ENCODE data around the gene FCER2. TPM values are rescaled to one million over a fixed set of nuclear protein-coding genes. Genes with fewer than 3 reads are reported as not detected.

Gene FCER2
- total RNA-seq, 2 experiments from 2014 or later = 3.3 to 4.6 TPM

DNA sequence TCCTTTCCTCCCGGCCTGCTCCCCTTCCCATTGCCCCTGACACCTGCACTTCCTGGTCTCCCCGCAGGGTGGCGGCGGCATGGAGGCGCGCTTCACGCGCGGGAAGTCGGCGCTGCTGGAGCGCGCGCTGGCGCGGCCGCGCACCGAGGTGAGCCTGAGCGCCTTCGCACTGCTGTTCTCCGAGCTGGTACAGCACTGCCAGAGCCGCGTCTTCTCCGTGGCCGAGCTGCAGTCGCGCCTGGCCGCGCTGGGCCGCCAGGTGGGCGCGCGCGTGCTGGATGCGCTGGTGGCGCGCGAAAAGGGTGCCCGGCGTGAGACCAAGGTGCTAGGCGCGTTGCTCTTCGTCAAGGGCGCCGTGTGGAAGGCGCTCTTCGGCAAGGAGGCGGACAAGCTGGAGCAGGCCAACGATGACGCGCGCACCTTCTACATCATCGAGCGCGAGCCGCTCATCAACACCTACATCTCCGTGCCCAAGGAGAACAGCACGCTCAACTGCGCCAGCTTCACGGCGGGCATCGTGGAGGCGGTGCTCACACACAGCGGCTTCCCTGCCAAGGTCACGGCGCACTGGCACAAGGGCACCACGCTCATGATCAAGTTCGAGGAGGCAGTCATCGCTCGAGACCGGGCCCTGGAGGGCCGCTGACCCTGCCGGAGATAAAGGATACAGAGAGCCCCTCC is 19.6 kb downstream of the FCER2 start:
- POLR2A ChIA-PET = no interaction called here
- H3K27ac ChIP-seq (ENCODE audit: low read depth, low read length, poor library complexity, severe bottlenecking) = no peak overlapping the region
- peak overlapping the region; percentile 96 for H3K4me3 ChIP-seq (ENCODE audit: low read depth, low read length, poor library complexity, severe bottlenecking)
- peak overlapping the region; percentile 92 for H3K4me2 ChIP-seq (ENCODE audit: low read length)
- H3K9me3 ChIP-seq (ENCODE audit: low read length) = no peaks in the 10 kb centered on the region
- no peak overlapping the region for H2AFZ ChIP-seq (ENCODE audit: low read length)
- H3K4me1 ChIP-seq (ENCODE audit: insufficient read depth, low read length, poor library complexity, severe bottlenecking) = peaks cover 30% of the 10 kb centered on the region
- CTCF ChIA-PET (ENCODE audit: unreplicated experiment) = no interaction called here
- intact Hi-C loops (cut with micrococcal nuclease; ENCODE audit: unreplicated experiment) = no loop called here
- TSS peak; percentile 91 for BruUV-seq (replicated peaks)
- peaks cover 34% of the 10 kb centered on the region for H3K36me3 ChIP-seq (ENCODE audit: insufficient read depth, low read length)
- no peak for TF ChIP-seq EZH2phosphoT487 (IDR thresholded peaks at IDR 0.05; ENCODE audit: borderline replicate concordance, low read depth, low read length)
- TF ChIP-seq, protein P1, sequence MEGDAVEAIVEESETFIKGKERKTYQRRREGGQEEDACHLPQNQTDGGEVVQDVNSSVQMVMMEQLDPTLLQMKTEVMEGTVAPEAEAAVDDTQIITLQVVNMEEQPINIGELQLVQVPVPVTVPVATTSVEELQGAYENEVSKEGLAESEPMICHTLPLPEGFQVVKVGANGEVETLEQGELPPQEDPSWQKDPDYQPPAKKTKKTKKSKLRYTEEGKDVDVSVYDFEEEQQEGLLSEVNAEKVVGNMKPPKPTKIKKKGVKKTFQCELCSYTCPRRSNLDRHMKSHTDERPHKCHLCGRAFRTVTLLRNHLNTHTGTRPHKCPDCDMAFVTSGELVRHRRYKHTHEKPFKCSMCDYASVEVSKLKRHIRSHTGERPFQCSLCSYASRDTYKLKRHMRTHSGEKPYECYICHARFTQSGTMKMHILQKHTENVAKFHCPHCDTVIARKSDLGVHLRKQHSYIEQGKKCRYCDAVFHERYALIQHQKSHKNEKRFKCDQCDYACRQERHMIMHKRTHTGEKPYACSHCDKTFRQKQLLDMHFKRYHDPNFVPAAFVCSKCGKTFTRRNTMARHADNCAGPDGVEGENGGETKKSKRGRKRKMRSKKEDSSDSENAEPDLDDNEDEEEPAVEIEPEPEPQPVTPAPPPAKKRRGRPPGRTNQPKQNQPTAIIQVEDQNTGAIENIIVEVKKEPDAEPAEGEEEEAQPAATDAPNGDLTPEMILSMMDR (conservative IDR thresholded peaks at IDR 0.05; ENCODE audit: low read length) = no peak
- H3K79me2 ChIP-seq (ENCODE audit: insufficient read depth, low read depth, low read length) = peaks cover 14% of the 10 kb centered on the region; the same call in 1 of the 2 replicates
- DNase-seq (ENCODE audit: low spot score) = no peak
- no peaks in the 10 kb centered on the region for H3K9me2 ChIP-seq (ENCODE audit: insufficient read depth, low read length)
- H4K20me1 ChIP-seq (ENCODE audit: insufficient read depth, low read length) = no peaks in the 10 kb centered on the region

DNA sequence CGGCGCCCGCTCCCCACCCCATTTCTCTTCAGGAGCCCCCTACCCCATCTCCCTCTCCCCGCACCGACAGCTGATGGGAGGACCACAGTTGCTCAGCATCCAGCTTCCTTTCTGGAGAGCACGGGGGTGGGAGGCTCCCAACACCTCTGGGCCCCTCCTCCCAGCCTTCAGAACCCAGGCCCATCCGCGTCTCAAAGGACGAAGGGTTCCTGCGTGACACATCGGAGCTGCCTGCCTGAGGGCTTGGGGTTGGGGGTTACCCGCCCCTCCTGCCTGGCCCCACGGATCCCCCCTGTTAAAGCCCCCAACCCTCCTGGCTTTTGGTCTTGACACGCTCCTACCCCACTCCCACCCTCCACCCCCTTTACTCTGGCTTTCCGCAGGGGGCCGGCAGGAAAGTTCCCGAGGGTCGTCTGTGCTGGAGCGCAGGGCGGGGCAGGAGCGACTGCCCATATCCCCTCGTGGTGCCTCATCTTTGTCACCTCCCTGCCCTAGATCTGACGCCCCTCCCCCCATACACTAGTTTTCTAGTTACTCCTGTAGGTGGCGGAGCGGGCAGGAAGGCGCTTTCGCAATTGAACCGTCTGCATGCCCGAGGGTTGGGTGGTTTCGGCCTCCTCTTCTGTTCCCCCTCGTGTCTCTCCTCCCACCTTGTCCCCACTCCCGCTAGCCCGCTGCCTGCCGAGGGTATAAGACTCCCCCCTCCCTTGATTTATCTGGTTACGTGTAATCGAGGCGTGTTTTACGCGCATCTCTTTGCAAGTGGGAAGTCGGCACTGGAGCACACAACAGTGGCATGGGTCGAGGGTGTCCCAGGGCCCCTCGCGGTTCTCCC is 20.4 kb downstream of the FCER2 start:
- Histone ChIP-seq H3K9me2 (ENCODE audit: insufficient read depth, low read length) (no peaks in the 10 kb centered on the region), H4K20me1 (ENCODE audit: insufficient read depth, low read length) (no peaks in the 10 kb centered on the region), H3K4me1 (ENCODE audit: insufficient read depth, low read length, poor library complexity, severe bottlenecking) (peaks cover 37% of the 10 kb centered on the region), H2AFZ (ENCODE audit: low read length) (peak overlapping the region; percentile 53; the same call in 1 of the 2 replicates), H3K79me2 (ENCODE audit: insufficient read depth, low read depth, low read length) (peaks cover 14% of the 10 kb centered on the region; the same call in 1 of the 2 replicates), H3K4me3 (ENCODE audit: low read depth, low read length, poor library complexity, severe bottlenecking) (peak overlapping the region; percentile 96), H3K27ac (ENCODE audit: low read depth, low read length, poor library complexity, severe bottlenecking) (peak overlapping the region; percentile 48), H3K9me3 (ENCODE audit: low read length) (no peaks in the 10 kb centered on the region), H3K4me2 (ENCODE audit: low read length) (peak overlapping the region; percentile 92), H3K36me3 (ENCODE audit: insufficient read depth, low read length) (peaks cover 34% of the 10 kb centered on the region)
- intact Hi-C loops (cut with micrococcal nuclease; ENCODE audit: unreplicated experiment) = loop anchor here (2.0 kb wide), 2 partner anchors 21 to 579 kb away; partner anchors contain the start of gene FCER2
- no TSS peak for BruUV-seq (replicated peaks)
- no peak for TF ChIP-seq EZH2phosphoT487 (IDR thresholded peaks at IDR 0.05; ENCODE audit: borderline replicate concordance, low read depth, low read length)
- TF ChIP-seq, protein P1 (conservative IDR thresholded peaks at IDR 0.05; ENCODE audit: low read length) = peak; percentile 73
- DNase-seq (ENCODE audit: low spot score) = peak; percentile 87
- CTCF ChIA-PET (ENCODE audit: unreplicated experiment) = interaction anchor here (0.6 to 1.3 kb wide), 7 partner anchors 16 to 150 kb away, joined by 3 to 8 read pairs (median 4); partner anchors contain the start of genes PET100 and XAB2
- POLR2A ChIA-PET = interaction anchor here (0.6 to 1.2 kb wide), 3 partner anchors 14 to 44 kb away, joined by 3 to 5 read pairs (median 4); no protein-coding TSS in a partner anchor

Data from OCI-LY7 (cell line).